Neuronal stem cell (in vitro differentiated cells): ENCODE results near the gene ARL14EP.

Experiments
- DNase-seq: peaks from one replicate; pipeline ENCODE4 v3.0.0-alpha.2; 2013; ENCODE audit warnings: low spot score
- H2AFZ ChIP-seq: one replicate; pipeline ENCODE4 v1.6.1; 2013; ENCODE audit warnings: mild to moderate bottlenecking, low read length, inconsistent platforms
- H2AK5ac ChIP-seq: 2 replicates; pipeline ENCODE4 v1.6.1; 2013; ENCODE audit warnings: low read depth, mild to moderate bottlenecking, inconsistent platforms, low read length, moderate library complexity, mixed read lengths
- H2BK120ac ChIP-seq: 2 replicates; pipeline ENCODE4 v1.6.1; 2013; ENCODE audit warnings: low read depth, mild to moderate bottlenecking, inconsistent platforms, low read length, moderate library complexity, mixed read lengths
- H2BK12ac ChIP-seq: one replicate; pipeline ENCODE4 v1.6.1; 2013; ENCODE audit warnings: low read length, inconsistent platforms
- H2BK15ac ChIP-seq: 2 replicates; pipeline ENCODE4 v1.6.1; 2013; ENCODE audit warnings: mild to moderate bottlenecking, low read length, inconsistent platforms, mixed read lengths
- H2BK5ac ChIP-seq: one replicate; pipeline ENCODE4 v1.6.1; 2013; ENCODE audit warnings: inconsistent platforms, mild to moderate bottlenecking, low read length, moderate library complexity
- H3K14ac ChIP-seq: one replicate; pipeline ENCODE4 v1.6.1; 2013; ENCODE audit warnings: low read length, inconsistent platforms
- H3K18ac ChIP-seq: 2 replicates; pipeline ENCODE4 v1.6.1; 2013; ENCODE audit warnings: low read length, inconsistent platforms
- H3K23ac ChIP-seq: 2 replicates; pipeline ENCODE4 v1.6.1; 2013; ENCODE audit warnings: low read depth, mild to moderate bottlenecking, mixed read lengths, low read length, inconsistent platforms; ENCODE audit not compliant: poor library complexity
- H3K27ac ChIP-seq: replicated peaks from 3 replicates; pipeline ENCODE4 v1.5.1; 2013; ENCODE audit warnings: low read length, inconsistent platforms
- H3K27me3 ChIP-seq, 3 experiments: 2 replicates each; pipeline ENCODE4 v1.6.1; 2013; ENCODE audit warnings: low read length in 3 of 3, mild to moderate bottlenecking in 2 of 3, inconsistent platforms in 1 of 3, low read depth in 1 of 3, mixed read lengths in 1 of 3, moderate library complexity in 1 of 3; ENCODE audit not compliant: control insufficient read depth in 3 of 3, insufficient read depth in 3 of 3
- H3K36me3 ChIP-seq, 2 donors: replicated peaks in 1 of 2; 2 replicates each; pipeline ENCODE4 v1.6.1; 2013; ENCODE audit warnings: low read length in 2 of 2; ENCODE audit not compliant: control insufficient read depth in 2 of 2, insufficient read depth in 2 of 2
- H3K4ac ChIP-seq: 2 replicates; pipeline ENCODE4 v1.6.1; 2013; ENCODE audit warnings: inconsistent platforms, mild to moderate bottlenecking, low read length, moderate library complexity
- H3K4me1 ChIP-seq, 2 donors: 1 replicate in 1 of 2; 2 replicates in 1 of 2; pipeline ENCODE4 v1.6.1; 2013; ENCODE audit warnings: low read length in 2 of 2, low read depth in 1 of 2; ENCODE audit not compliant: control insufficient read depth in 2 of 2, insufficient read depth in 1 of 2
- H3K4me2 ChIP-seq: one replicate; pipeline ENCODE4 v1.6.1; 2013; ENCODE audit warnings: mild to moderate bottlenecking, low read length, inconsistent platforms; ENCODE audit not compliant: insufficient read depth, poor library complexity, severe bottlenecking
- H3K4me3 ChIP-seq, 2 donors: 2 replicates each; pipeline ENCODE4 v1.5.1; 2013; ENCODE audit warnings: low read length in 2 of 2, mild to moderate bottlenecking in 2 of 2, inconsistent platforms in 1 of 2, moderate library complexity in 1 of 2
- H3K79me1 ChIP-seq: one replicate; pipeline ENCODE4 v1.6.1; 2013; ENCODE audit warnings: low read depth, mild to moderate bottlenecking, inconsistent platforms, low read length, moderate library complexity
- H3K9ac ChIP-seq: one replicate; pipeline ENCODE4 v1.6.1; 2013; ENCODE audit warnings: mild to moderate bottlenecking, low read depth, low read length, inconsistent platforms; ENCODE audit not compliant: poor library complexity
- H3K9me3 ChIP-seq, 2 donors: replicated peaks in 1 of 2; 2 replicates each; pipeline versions ENCODE3 to v1.6.1; 2013; ENCODE audit warnings: low read length in 2 of 2, mild to moderate bottlenecking in 2 of 2, inconsistent platforms in 1 of 2, low read depth in 1 of 2, mixed read lengths in 1 of 2, moderate library complexity in 1 of 2; ENCODE audit not compliant: control insufficient read depth in 2 of 2, insufficient read depth in 1 of 2
- H4K8ac ChIP-seq: one replicate; pipeline ENCODE4 v1.6.1; 2013; ENCODE audit warnings: low read depth, mild to moderate bottlenecking, inconsistent platforms, low read length, moderate library complexity
- H4K91ac ChIP-seq: one replicate; pipeline ENCODE4 v1.6.1; 2013; ENCODE audit warnings: low read length, low read depth, mild to moderate bottlenecking, inconsistent platforms; ENCODE audit not compliant: poor library complexity
- WGBS, 2 donors: extraction: QIAGEN DNeasy Blood & Tissue Kit; methylation state at CpG; one replicate each; pipeline ENCODE4 v1.1.7; 2013; ENCODE audit warnings: missing lambda C conversion rate in 2 of 2, mixed read lengths in 1 of 2; ENCODE audit not compliant: insufficient read length in 2 of 2, insufficient replicate concordance in 1 of 2; ENCODE audit errors: extremely low coverage in 2 of 2; 5-methylcytosine and 5-hydroxymethylcytosine counted together

Gene ARL14EP

DNA sequence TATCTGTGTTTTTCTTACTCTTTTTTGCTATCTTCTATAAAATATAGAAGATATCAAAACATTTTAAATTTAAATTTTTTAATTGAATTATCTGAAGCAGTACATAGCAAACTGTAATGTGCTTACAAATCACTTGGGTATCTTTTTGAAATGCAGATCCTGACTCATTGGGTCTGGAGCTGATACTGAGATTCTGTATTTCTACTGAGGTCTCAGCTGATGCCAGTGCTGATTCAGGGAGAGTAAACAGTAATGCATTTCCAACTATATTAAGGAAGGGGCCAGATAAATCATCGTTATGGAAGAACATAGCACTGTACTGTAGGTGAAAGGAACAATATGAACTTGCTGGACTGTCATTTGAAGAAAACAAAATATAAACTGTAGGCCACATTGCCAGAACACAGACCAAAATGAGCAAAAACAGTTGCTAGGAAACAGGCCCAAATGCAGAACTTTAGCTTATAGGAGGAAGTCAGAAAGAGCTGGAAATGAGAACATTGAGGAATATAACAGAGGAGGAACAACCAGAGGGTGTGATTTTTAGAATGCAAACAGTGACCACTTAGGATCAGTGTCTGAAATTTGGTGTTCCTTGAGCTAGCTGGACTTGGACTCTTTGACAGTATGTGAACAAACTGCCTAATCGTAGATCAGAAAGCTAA is 3.3 kb downstream of the ARL14EP start:
- Histone ChIP-seq H3K18ac (no peak overlapping the region), H3K4me1 (peaks cover 1 to 4% of the 10 kb centered on the region in 2 donors), H3K27ac (no peak overlapping the region), H3K4me3 (no peak overlapping the region), H2AFZ (no peak overlapping the region), H4K91ac (no peak overlapping the region), H4K8ac (no peak overlapping the region), H3K4ac (no peak overlapping the region), H3K36me3 (peaks cover 2 to 32% of the 10 kb centered on the region in 2 donors), H3K23ac (no peak overlapping the region), H2BK120ac (no peak overlapping the region), H2BK5ac (no peak overlapping the region), H2BK12ac (no peak overlapping the region), H3K4me2 (no peak overlapping the region), H3K14ac (no peak overlapping the region), H3K9me3 (no peaks in the 10 kb centered on the region), H3K9ac (no peak overlapping the region), H3K27me3 (no peaks in the 10 kb centered on the region), H2AK5ac (no peak overlapping the region), H2BK15ac (no peak overlapping the region), H3K79me1 (no peaks in the 10 kb centered on the region)
- DNase-seq: no peak
- no CpG with 5 or more reads among the region's 2 CpGs for WGBS, 2 donors

DNA sequence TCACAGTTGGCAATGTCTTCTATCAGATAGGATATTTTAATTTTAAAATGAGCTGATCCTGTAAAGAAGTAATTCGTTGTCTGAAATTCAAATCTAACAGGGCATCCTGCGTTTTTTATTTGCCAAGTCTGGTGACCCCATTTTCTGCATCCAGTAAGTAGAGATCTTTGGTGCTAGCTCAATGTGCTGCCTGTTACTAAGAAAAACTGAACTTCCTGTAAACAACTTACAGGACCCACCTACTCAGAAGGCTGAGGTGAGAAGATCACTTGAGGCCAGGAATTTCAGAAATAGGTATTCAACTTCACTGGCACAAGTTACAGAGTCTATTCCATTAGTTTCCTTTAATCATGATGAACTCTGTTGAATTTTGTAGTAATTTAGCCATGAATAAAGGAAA is 4.0 kb downstream of the ARL14EP start:
- no CpG with 5 or more reads among the region's 2 CpGs for WGBS, 2 donors
- H3K9ac ChIP-seq: no peak overlapping the region
- H4K8ac ChIP-seq: no peak overlapping the region

DNA sequence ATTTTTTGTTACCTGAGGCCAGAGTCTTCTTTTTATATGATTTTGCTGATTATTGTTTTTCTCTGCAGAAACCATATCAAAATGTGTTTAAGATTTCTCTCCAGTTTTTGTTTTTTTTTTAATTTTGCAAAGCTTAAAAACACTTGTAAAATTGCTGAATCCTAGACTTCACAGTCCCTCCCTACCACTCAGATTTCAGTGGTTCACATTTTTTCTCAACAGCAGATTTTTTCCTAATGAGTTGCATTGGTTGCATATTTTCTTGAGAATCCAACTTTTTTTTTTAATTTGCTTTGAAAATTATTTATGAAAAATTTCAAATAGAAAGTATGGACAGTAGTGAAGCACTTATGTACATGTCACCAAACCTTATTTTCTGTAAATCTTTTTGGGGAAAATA is 5.8 kb downstream of the ARL14EP start:
- no peak overlapping the region for H3K9ac ChIP-seq
- H3K4me3 ChIP-seq: no peak overlapping the region

More for the DNA sequence above, 4.0 kb downstream of the ARL14EP start:
- no peak overlapping the region for H3K4me2 ChIP-seq
- no peaks in the 10 kb centered on the region for H3K27me3 ChIP-seq
- H3K23ac ChIP-seq: no peak overlapping the region
- no peak overlapping the region for H3K4me3 ChIP-seq
- no peak overlapping the region for H4K91ac ChIP-seq
- H2BK15ac ChIP-seq: no peak overlapping the region
- DNase-seq: no peak
- no peak overlapping the region for H3K14ac ChIP-seq
- no peak overlapping the region for H3K18ac ChIP-seq
- H2BK12ac ChIP-seq: no peak overlapping the region
- H3K36me3 ChIP-seq: peaks cover 2 to 38% of the 10 kb centered on the region in 2 donors
- no peak overlapping the region for H2AFZ ChIP-seq
- H3K9me3 ChIP-seq: no peaks in the 10 kb centered on the region
- H3K79me1 ChIP-seq: no peaks in the 10 kb centered on the region
- no peak overlapping the region for H3K4ac ChIP-seq
- no peak overlapping the region for H2BK5ac ChIP-seq
- H3K4me1 ChIP-seq: peaks cover 1 to 4% of the 10 kb centered on the region in 2 donors
- H2BK120ac ChIP-seq: no peak overlapping the region
- no peak overlapping the region for H2AK5ac ChIP-seq
- H3K27ac ChIP-seq: no peak overlapping the region

DNA sequence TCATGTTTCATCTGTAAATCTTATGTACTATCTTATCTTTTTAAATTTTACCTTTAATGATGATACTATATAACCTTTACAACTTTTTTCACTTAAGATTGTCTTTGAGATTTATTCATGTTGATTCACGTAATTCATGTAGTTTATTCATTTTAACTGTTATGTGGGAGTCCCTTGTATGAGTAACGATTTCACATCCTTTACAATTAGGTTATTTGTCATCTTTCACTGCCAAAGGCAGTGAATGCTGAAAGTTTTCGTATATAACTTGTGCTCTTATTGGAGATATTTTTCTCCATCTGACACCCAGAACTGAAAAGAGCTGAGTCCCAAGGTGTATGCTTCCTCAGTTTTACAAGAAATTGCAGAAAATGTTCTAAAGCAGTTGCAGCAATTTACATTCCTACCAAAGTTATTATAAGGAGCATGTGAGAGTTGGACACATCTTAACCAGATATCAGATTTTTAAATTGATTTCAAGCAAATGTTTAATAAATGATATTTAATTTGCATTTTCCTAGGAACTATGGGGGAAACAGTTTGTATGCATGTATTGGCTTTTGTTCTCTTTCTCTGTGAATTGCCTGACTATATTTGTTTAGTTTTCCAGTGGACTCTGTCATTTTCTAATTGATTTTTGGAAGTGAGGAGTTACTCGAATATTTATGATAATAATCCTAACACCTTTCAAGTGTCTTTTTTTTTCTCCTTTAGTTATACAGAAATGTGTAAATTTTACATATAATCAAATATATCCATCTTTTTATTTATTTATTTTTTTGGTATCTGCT is 6.4 kb downstream of the ARL14EP start:
- Histone ChIP-seq H3K27me3 (no peaks in the 10 kb centered on the region), H2AK5ac (no peak overlapping the region), H2BK12ac (no peak overlapping the region), H4K91ac (no peak overlapping the region), H3K36me3 (peaks cover 2 to 61% of the 10 kb centered on the region in 2 donors), H2AFZ (no peak overlapping the region), H3K14ac (no peak overlapping the region), H2BK120ac (no peak overlapping the region), H2BK15ac (no peak overlapping the region), H3K4me1 (peaks cover 0 to 3% of the 10 kb centered on the region in 2 donors), H2BK5ac (no peak overlapping the region), H3K27ac (no peak overlapping the region), H3K79me1 (no peaks in the 10 kb centered on the region), H3K9me3 (no peaks in the 10 kb centered on the region), H3K9ac (no peak overlapping the region), H3K4me2 (no peak overlapping the region), H3K23ac (no peak overlapping the region), H3K4me3 (no peak overlapping the region), H3K18ac (no peak overlapping the region), H4K8ac (no peak overlapping the region), H3K4ac (no peak overlapping the region)
- WGBS, 2 donors: no CpG with 5 or more reads among the region's 4 CpGs
- DNase-seq: no peak

More for the DNA sequence above, 5.8 kb downstream of the ARL14EP start:
- Histone ChIP-seq H3K36me3 (peaks cover 2 to 56% of the 10 kb centered on the region in 2 donors), H3K4me1 (peaks cover 0 to 4% of the 10 kb centered on the region in 2 donors), H2BK15ac (no peak overlapping the region), H3K18ac (no peak overlapping the region), H2AFZ (no peak overlapping the region), H2BK5ac (no peak overlapping the region), H3K27me3 (no peaks in the 10 kb centered on the region), H2BK120ac (no peak overlapping the region), H2AK5ac (no peak overlapping the region), H4K91ac (no peak overlapping the region), H2BK12ac (no peak overlapping the region), H3K14ac (no peak overlapping the region), H3K79me1 (no peaks in the 10 kb centered on the region), H3K9me3 (no peaks in the 10 kb centered on the region), H3K23ac (no peak overlapping the region), H4K8ac (no peak overlapping the region), H3K27ac (no peak overlapping the region), H3K4ac (no peak overlapping the region), H3K4me2 (no peak overlapping the region)
- no peak for DNase-seq
